Ovary (tissue), 3 donors: ENCODE results near the gene RBM4B.

Experiments used
- EP300 ChIP-seq: sonication (generic); formaldehyde crosslinking; IDR thresholded peaks from one replicate; pipeline ENCODE4 v1.6.1; 2017; ENCODE audit warnings: antibody characterized with exemption
- POLR2A ChIP-seq: fragments of 450-650 bp; IDR thresholded peaks from one replicate; pipeline ENCODE4 v1.6.1; 2017; ENCODE audit warnings: antibody characterized with exemption, mild to moderate bottlenecking, moderate library complexity
- TF ChIP-seq, protein P1 (sequence below), 3 donors: fragments of 450-650 bp in 2 of 3; fragments of 200-600 bp in 1 of 3; IDR thresholded peaks; one replicate each; pipeline versions ENCODE4 v1.5.1 to v1.8.0; 2016 to 2022; ENCODE audit warnings: antibody characterized with exemption in 3 of 3, mild to moderate bottlenecking in 1 of 3
- donor health status: DM: no; HTN: no; CAD: no.

DNA sequence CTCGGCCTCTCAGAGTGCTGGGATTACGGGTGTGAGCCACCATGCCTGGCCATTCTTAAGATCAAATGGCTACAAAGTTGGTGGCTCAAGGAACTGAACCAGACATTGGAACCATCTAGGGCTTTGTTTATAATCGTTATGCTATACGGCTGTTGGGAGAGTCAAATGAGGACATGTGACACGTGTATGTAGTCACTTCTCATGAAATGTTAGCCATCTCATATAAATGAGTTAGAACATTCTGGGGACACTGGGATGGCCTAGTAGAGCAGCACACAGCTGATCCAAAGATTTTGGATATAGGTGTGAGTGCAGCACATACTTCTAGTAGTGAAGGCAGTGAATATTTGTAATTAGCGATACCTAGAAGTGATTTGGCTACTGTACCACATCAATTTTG is 45.8 kb downstream of the RBM4B start:
- TF ChIP-seq, protein P1, sequence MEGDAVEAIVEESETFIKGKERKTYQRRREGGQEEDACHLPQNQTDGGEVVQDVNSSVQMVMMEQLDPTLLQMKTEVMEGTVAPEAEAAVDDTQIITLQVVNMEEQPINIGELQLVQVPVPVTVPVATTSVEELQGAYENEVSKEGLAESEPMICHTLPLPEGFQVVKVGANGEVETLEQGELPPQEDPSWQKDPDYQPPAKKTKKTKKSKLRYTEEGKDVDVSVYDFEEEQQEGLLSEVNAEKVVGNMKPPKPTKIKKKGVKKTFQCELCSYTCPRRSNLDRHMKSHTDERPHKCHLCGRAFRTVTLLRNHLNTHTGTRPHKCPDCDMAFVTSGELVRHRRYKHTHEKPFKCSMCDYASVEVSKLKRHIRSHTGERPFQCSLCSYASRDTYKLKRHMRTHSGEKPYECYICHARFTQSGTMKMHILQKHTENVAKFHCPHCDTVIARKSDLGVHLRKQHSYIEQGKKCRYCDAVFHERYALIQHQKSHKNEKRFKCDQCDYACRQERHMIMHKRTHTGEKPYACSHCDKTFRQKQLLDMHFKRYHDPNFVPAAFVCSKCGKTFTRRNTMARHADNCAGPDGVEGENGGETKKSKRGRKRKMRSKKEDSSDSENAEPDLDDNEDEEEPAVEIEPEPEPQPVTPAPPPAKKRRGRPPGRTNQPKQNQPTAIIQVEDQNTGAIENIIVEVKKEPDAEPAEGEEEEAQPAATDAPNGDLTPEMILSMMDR (IDR thresholded peaks at IDR 0.05) = no peak
- TF ChIP-seq POLR2A (no peak), EP300 (no peak)
